Anterior cingulate cortex (tissue), 58 donors: Measurements from ENCODE around the gene TCF12.
A peak's percentile ranks its signal among the peaks of the same experiment; 100 is the strongest.

Experiments used
- DNase-seq, 58 donors: peaks; one replicate each; lab custom pipeline; 2025; lab: John Stamatoyannopoulos, UW

The TCF12 gene

GRCh38 chr15:56918046-56918938 lies at the start of gene TCF12:
TSS of gene TCF12 (plus strand) at chr15:56918644. CDS start at chr15:56919914, 1,270 bp downstream.
- peak; percentile 5 to 94 (median 88) for DNase-seq

GRCh38 chr15:56869573-56869972 lies 48.9 kb upstream of the TCF12 start:
- peak in 31 of 58 donors; percentile 1 to 74 (median 11) for DNase-seq

GRCh38 chr15:56871185-56871584 lies 47.3 kb upstream of the TCF12 start:
- DNase-seq, result no peak

- DNase-seq, result no peak
These were observed 46.6 kb upstream of the TCF12 start for GRCh38 chr15:56871867-56872266.

GRCh38 chr15:56877255-56877970 lies 41.0 kb upstream of the TCF12 start:
- DNase-seq, result no peak

- DNase-seq, result no peak
These were observed 38.9 kb upstream of the TCF12 start for GRCh38 chr15:56879502-56879901.

GRCh38 chr15:56883088-56883487 lies 35.4 kb upstream of the TCF12 start:
- DNase-seq, result no peak

GRCh38 chr15:56886363-56886931 lies 32.0 kb upstream of the TCF12 start:
- peak in 5 of 58 donors; percentile 9 to 36 (median 19) for DNase-seq

- DNase-seq, result peak; percentile 42 to 95 (median 90)
These were observed 31.3 kb upstream of the TCF12 start for GRCh38 chr15:56886932-56887781.

- DNase-seq, result no peak
These were observed 30.5 kb upstream of the TCF12 start for GRCh38 chr15:56887782-56888438.

- DNase-seq, result no peak
These were observed 28.4 kb upstream of the TCF12 start for GRCh38 chr15:56890038-56890437.

- no peak for DNase-seq
These were observed 26.5 kb upstream of the TCF12 start for GRCh38 chr15:56891852-56892440.

GRCh38 chr15:56892659-56893363 lies 25.6 kb upstream of the TCF12 start:
- no peak for DNase-seq

GRCh38 chr15:56893364-56893678 lies 25.1 kb upstream of the TCF12 start:
- no peak for DNase-seq

- no peak for DNase-seq
These were observed 23.8 kb upstream of the TCF12 start for GRCh38 chr15:56894601-56895000.

- DNase-seq, result no peak
These were observed 16.5 kb upstream of the TCF12 start for GRCh38 chr15:56901931-56902330.

GRCh38 chr15:56906766-56907165 lies 11.7 kb upstream of the TCF12 start:
- DNase-seq, result no peak

GRCh38 chr15:56910801-56911200 lies 7.6 kb upstream of the TCF12 start:
- DNase-seq, result no peak

- no peak for DNase-seq
These were observed 5.2 kb upstream of the TCF12 start for GRCh38 chr15:56913241-56913640.
